GM21528 (cell line): ENCODE results near the gene RBMX.

Experiments
- ATAC-seq: cut with Tn5 transposase; IDR thresholded peaks from one replicate; pipeline ENCODE4 v1.9.1; 2021; ENCODE audit warnings: mild to moderate bottlenecking, moderate library complexity; ENCODE audit not compliant: unreplicated experiment, low FRiP score

RBMX gene

DNA sequence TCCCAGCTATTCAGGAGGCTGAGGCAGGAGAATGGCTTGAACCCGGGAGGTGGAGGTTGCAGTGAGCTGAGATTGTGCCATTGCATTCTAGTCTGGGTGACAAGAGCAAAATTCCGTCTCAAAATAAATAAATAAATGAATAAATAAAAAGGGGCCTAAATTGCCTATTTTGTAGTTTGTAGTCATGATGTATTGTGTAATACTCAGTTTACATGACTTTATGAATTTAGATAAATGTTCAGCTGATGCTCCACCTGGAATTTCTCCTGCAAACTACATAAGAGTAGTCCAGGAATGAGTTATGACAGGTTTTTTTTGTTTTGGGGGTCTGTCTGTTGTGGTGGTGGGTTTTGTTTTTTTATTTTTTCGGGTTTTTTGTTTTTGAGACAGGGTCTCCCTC is 31.1 kb downstream of the RBMX start:
- ATAC-seq: no peak

DNA sequence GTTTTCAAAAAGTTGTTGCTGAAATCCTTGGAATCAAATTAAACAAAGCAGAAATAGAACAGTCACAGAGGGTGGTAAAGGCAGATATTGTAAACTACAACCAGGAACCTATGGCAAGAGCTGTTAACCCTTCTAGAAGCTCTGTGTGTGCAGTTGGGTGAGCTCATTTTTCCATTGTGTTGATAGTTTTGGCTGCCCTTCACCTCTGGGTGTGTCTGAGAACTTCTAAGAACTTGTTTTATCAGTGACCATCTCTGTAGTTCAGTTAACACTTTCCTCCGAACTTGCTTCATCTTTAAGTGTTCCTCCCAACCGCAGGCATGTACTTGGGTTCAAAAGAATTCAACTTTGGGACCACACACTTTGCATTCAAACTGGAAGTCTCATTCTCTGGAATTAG is 32.7 kb downstream of the RBMX start:
- no peak for ATAC-seq

DNA sequence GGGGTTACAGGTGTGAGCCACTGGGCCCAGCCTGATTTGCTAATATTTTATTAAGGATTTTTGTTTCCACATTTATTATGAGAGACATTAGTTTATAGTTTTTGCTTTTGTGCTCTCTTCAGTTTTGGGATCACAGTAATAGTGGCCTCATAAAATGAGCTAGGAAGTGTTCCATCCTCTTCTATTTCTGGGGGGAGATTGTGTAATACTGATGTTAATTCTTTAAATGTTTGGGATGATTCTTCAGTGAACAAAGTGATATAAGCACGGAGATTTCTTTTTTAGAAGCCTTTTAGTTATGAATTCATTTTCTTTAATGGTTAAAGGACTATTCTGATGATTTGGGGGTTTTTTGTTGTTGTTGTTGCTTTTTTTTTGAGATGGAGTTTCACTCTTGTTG is 41.3 kb downstream of the RBMX start:
- ATAC-seq: no peak

DNA sequence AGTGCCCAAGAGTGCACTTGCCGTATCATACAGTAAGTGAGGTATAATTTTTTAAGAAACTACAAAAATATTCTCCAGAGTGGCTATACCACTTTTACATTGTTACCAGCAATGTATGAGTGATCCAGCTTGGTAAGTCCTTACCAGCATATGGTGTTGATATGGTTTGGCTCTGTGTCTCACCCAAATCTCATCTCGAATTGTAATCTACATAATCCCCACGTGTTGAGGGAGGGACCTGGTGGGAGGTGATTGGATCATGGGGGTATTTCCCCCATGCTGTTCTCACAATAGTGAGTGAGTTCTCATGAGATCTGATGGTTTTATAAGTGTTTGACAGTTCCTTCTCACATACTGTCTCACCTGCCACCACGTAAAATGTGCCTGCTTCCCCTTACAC is 44.8 kb downstream of the RBMX start:
- ATAC-seq: no peak

DNA sequence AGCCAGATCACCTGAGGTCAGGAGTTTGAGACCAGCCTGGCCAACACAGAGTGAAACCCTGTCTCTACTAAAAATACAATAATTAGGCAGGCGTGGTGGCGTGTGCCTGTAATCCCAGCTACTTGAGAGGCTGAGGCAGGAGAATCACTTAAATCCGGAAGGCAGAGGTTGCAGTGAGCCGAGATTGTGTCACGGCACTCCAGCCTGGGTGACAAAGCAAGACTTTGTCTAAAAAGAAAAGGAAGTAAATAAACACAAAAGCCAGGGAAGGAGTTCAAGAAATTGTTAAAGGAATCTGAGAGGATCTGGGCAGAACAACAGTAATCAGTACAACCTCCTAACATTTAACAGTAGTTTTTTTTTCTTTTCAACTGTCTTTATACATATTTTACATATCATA is 51.1 kb downstream of the RBMX start:
- no peak for ATAC-seq

DNA sequence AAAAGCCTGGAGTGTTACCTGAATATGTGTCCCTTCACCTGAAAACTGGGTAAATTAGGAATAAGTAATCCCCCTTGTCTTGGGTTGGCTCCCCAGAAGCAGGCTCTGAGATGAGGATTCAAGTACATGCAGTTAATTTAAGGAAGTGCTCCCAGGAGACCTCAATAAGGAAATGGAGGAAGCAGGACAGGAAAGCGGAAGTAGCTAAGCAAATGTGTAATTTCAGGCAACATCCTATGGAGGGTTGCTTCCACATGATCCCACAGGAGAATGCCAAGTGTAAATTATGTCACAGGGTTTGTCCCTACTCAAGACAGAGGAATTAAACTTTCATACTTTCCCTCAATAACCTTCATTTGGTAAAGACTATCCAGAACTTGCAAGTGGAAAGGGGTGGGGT is 51.7 kb downstream of the RBMX start:
- no peak for ATAC-seq

DNA sequence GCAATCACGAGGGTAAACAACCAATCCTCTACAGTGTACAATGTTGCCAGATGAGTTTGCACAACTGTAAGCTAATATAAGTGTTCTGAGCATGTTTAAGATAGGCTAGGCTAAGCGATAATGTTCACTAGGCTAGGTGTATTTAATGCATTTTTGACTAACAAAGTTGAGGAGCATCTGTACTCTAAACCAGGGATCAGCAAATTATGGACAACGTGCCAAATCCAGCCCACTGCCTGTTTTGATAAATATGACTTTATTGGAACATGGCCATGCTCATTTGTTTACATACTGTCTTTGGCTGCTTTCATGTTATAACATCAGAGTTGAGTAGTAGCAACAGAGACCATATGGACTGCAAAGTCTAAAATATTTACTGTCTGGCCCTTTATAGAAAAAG is 53.5 kb downstream of the RBMX start:
- ATAC-seq: no peak

DNA sequence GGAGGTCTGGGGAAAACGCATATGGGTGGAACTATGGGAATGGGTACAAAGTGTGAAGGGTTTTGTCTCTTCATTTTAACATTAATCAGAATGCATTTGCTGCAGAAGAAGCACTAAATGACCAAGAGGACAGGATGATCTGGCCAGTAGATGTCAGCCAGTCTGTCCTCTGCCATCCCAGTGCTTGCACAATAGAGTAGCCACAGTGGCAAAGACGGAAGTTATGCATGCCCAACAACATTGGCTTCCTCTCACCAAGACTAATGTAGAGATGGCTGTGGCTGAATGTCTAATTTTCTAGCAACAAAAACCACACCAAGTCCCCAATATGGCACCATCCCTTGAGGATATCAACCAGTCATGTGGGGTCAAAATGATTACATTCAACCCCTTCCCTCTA is 54.8 kb downstream of the RBMX start:
- ATAC-seq: no peak
